ENCODE data around the gene HAUS2.

HAUS2 gene

GRCh38 chr15:42608752-42609488 lies 60.3 kb downstream of the HAUS2 start:
- no peak for DNase-seq (ENCODE audit: low spot score)

- no peak for DNase-seq (ENCODE audit: low spot score)
Observed at GRCh38 chr15:42611532-42611931, 62.9 kb downstream of the HAUS2 start.

DNA sequence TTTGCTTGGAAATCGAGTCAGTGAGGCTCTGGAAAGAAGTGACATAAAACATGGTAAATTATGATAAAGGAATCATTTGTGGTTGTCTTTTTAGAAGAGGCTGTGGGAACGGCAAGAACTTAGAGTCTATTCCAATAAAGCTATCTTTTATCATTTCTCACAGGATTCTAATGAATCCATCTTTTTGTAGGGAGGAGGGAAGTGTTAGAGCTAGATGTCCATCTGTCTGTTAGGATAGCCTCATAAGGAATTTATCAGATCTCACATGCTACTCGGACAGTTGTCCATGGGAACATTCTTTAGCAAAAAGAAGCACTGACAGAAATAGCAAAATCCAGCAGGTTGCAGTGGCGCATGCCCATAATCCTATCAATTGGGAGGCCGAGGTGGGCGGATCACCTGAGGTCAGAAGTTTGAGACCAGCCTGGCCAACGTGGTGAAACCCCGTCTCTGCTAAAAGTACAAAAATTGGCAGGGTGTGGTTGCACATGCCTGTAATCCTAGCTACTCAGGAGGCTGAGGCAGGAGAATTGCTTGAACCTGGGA lies 63.8 kb downstream of the HAUS2 start:
- no peak for DNase-seq (ENCODE audit: low spot score)

DNA sequence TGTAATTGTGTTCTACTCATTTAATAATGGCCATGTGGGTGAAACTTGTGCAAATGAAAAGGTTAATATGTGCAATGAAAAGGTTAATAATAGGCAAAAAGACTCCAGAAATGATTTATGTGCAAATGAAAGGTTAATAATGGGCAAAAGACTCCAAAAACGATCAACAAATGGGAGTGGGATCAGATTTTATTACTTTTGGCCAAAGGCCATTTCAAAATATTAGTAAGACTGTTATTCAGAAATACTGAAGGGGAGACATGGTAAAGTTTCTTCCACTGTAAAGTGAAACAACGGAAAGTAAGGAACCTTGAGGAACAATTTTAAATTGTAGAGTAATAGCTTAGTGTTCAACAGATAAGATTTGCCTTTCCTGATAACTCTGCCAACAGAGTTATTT lies 67.5 kb downstream of the HAUS2 start:
- DNase-seq (ENCODE audit: low spot score), result no peak

All from RKO (cell line).